Suprapubic skin (tissue), 3 donors: ENCODE results near the gene PTBP3.

Experiments used
- POLR2A ChIP-seq, 2 donors: fragments of 450-650 bp; IDR thresholded peaks; one replicate each; pipeline ENCODE4 v1.6.1; 2017; ENCODE audit warnings: antibody characterized with exemption in 2 of 2, mild to moderate bottlenecking in 2 of 2, moderate library complexity in 2 of 2
- TF ChIP-seq, protein P1 (sequence below), 2 donors: fragments of 200-600 bp in 1 of 2; fragments of 450-650 bp in 1 of 2; sonication (generic) in 1 of 2; IDR thresholded peaks; one replicate each; pipeline ENCODE4 v1.5.1; 2016 to 2019; ENCODE audit warnings: antibody characterized with exemption in 2 of 2, mild to moderate bottlenecking in 1 of 2, moderate library complexity in 1 of 2

DNA sequence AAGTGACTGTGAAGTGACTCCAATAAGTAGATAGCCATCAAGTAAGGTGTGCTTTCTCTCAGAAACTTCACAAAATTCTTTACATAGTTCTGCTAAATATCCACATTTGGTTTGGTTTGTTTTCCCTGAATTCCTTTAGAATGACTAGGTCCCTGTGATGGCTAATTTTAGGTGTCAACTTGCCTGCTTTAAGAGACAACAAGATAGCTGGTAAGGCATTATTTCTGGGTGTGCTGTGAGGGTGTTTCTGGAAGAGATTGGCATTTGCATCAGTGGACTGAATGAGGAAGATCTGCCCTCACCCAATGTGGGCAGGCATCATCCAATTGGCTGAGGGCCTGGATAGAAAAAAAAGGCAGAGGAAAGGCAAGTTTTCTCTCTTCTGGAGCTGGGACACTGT lies 8.3 kb upstream of the PTBP3 start:
- TF ChIP-seq, protein P1, sequence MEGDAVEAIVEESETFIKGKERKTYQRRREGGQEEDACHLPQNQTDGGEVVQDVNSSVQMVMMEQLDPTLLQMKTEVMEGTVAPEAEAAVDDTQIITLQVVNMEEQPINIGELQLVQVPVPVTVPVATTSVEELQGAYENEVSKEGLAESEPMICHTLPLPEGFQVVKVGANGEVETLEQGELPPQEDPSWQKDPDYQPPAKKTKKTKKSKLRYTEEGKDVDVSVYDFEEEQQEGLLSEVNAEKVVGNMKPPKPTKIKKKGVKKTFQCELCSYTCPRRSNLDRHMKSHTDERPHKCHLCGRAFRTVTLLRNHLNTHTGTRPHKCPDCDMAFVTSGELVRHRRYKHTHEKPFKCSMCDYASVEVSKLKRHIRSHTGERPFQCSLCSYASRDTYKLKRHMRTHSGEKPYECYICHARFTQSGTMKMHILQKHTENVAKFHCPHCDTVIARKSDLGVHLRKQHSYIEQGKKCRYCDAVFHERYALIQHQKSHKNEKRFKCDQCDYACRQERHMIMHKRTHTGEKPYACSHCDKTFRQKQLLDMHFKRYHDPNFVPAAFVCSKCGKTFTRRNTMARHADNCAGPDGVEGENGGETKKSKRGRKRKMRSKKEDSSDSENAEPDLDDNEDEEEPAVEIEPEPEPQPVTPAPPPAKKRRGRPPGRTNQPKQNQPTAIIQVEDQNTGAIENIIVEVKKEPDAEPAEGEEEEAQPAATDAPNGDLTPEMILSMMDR (IDR thresholded peaks at IDR 0.05), result no peak
- TF ChIP-seq POLR2A (IDR thresholded peaks at IDR 0.05), result no peak
